Effector memory CD8-positive, alpha-beta T cell (primary cell): ENCODE data around the gene MAN1A1.
A peak's percentile ranks its signal among the peaks of the same experiment; 100 is the strongest.

ENCODE experiments used
- ATAC-seq: fragments of 150-1000 bp; cut with Tn5 transposase; replicated peaks from 2 replicates; pipeline ENCODE4 v1.10.0; 2021; ENCODE audit warnings: mild to moderate bottlenecking, moderate library complexity
- DNase-seq, 3 experiments: peaks; one replicate each; pipeline ENCODE4 v3.0.0; 2021
- H3K27ac Mint-ChIP-seq, 2 donors: one replicate each; pipeline ENCODE4 v1.8.0; 2022; ENCODE audit warnings: mild to moderate bottlenecking in 2 of 2, mixed read lengths in 2 of 2, moderate library complexity in 2 of 2
- H3K27me3 Mint-ChIP-seq, 2 donors: one replicate each; pipeline ENCODE4 v1.8.0; 2022; ENCODE audit warnings: mixed read lengths in 2 of 2
- H3K36me3 Mint-ChIP-seq: one replicate; pipeline ENCODE4 v1.8.0; 2022; ENCODE audit warnings: mild to moderate bottlenecking, moderate library complexity, mixed read lengths; ENCODE audit not compliant: insufficient read depth
- H3K4me1 Mint-ChIP-seq, 2 donors: one replicate each; pipeline ENCODE4 v1.8.0; 2022; ENCODE audit warnings: low read depth in 2 of 2, mixed read lengths in 2 of 2
- H3K4me3 Mint-ChIP-seq, 2 donors: one replicate each; pipeline ENCODE4 v1.8.0; 2022; ENCODE audit warnings: mild to moderate bottlenecking in 2 of 2, mixed read lengths in 2 of 2, moderate library complexity in 2 of 2
- H3K9me3 Mint-ChIP-seq, 2 donors: one replicate each; pipeline ENCODE4 v1.8.0; 2022; ENCODE audit warnings: mixed read lengths in 2 of 2

Gene MAN1A1

GRCh38 chr6:119138906-119139541, 210.5 kb downstream of the MAN1A1 start:
- H3K4me3 Mint-ChIP-seq = no peak overlapping the region

GRCh38 chr6:119137194-119138072, 212.1 kb downstream of the MAN1A1 start:
- Mint-ChIP-seq H3K4me1 (peaks cover 3 to 4% of the 10 kb centered on the region in 2 donors), H3K36me3 (no peaks in the 10 kb centered on the region), H3K4me3 (no peak overlapping the region), H3K27me3 (peaks cover 0 to 2% of the 10 kb centered on the region in 2 donors), H3K27ac (no peak overlapping the region), H3K9me3 (no peaks in the 10 kb centered on the region)
- ATAC-seq (no peak), DNase-seq (no peak)

More at GRCh38 chr6:119138906-119139541, 210.5 kb downstream of the MAN1A1 start:
- Mint-ChIP-seq H3K27me3 (peaks cover 0 to 6% of the 10 kb centered on the region in 2 donors), H3K4me1 (peaks cover 3 to 4% of the 10 kb centered on the region in 2 donors), H3K9me3 (no peaks in the 10 kb centered on the region), H3K36me3 (no peaks in the 10 kb centered on the region), H3K27ac (peak overlapping the region; percentile 33 to 54)
- DNase-seq (no peak), ATAC-seq (peak; percentile 42)

GRCh38 chr6:119134752-119135151, 214.8 kb downstream of the MAN1A1 start:
- H3K4me3 Mint-ChIP-seq = no peak overlapping the region
- no peaks in the 10 kb centered on the region for H3K9me3 Mint-ChIP-seq
- DNase-seq = no peak
- ATAC-seq = no peak
- peaks cover 3 to 4% of the 10 kb centered on the region in 2 donors for H3K4me1 Mint-ChIP-seq
- no peaks in the 10 kb centered on the region for H3K27me3 Mint-ChIP-seq
- no peaks in the 10 kb centered on the region for H3K36me3 Mint-ChIP-seq
- no peak overlapping the region for H3K27ac Mint-ChIP-seq

- Mint-ChIP-seq H3K36me3 (no peaks in the 10 kb centered on the region), H3K4me1 (no peaks in the 10 kb centered on the region), H3K4me3 (no peak overlapping the region), H3K9me3 (no peaks in the 10 kb centered on the region), H3K27me3 (no peaks in the 10 kb centered on the region), H3K27ac (no peak overlapping the region)
- ATAC-seq (no peak), DNase-seq (no peak)
These were observed 216.2 kb downstream of the MAN1A1 start for GRCh38 chr6:119133400-119133799.

GRCh38 chr6:119132261-119132981, 217.1 kb downstream of the MAN1A1 start:
- Mint-ChIP-seq H3K4me3 (no peak overlapping the region), H3K9me3 (no peaks in the 10 kb centered on the region), H3K27ac (no peak overlapping the region), H3K27me3 (no peaks in the 10 kb centered on the region), H3K36me3 (no peaks in the 10 kb centered on the region), H3K4me1 (no peaks in the 10 kb centered on the region)
- no peak for DNase-seq
- ATAC-seq = no peak

GRCh38 chr6:119129968-119130484, 219.5 kb downstream of the MAN1A1 start:
- H3K4me3 Mint-ChIP-seq = no peak overlapping the region
- no peaks in the 10 kb centered on the region for H3K27me3 Mint-ChIP-seq
- no peaks in the 10 kb centered on the region for H3K9me3 Mint-ChIP-seq
- no peak overlapping the region for H3K27ac Mint-ChIP-seq
- DNase-seq (no peak), ATAC-seq (no peak)
- no peaks in the 10 kb centered on the region for H3K4me1 Mint-ChIP-seq
- no peaks in the 10 kb centered on the region for H3K36me3 Mint-ChIP-seq

GRCh38 chr6:119129148-119129967, 220.2 kb downstream of the MAN1A1 start:
- Mint-ChIP-seq H3K36me3 (no peaks in the 10 kb centered on the region), H3K27me3 (no peaks in the 10 kb centered on the region), H3K9me3 (no peaks in the 10 kb centered on the region), H3K27ac (no peak overlapping the region), H3K4me1 (no peaks in the 10 kb centered on the region), H3K4me3 (no peak overlapping the region)
- DNase-seq = peak; percentile 26 to 45 (median 44)
- peak; percentile 75 for ATAC-seq

- Mint-ChIP-seq H3K4me1 (no peaks in the 10 kb centered on the region), H3K4me3 (no peak overlapping the region), H3K9me3 (no peaks in the 10 kb centered on the region), H3K36me3 (no peaks in the 10 kb centered on the region), H3K27ac (no peak overlapping the region), H3K27me3 (no peaks in the 10 kb centered on the region)
- DNase-seq (no peak), ATAC-seq (no peak)
These were observed 221.2 kb downstream of the MAN1A1 start for GRCh38 chr6:119128252-119128912.

- ATAC-seq = no peak
- H3K9me3 Mint-ChIP-seq = no peaks in the 10 kb centered on the region
- no peak for DNase-seq
These were observed 221.9 kb downstream of the MAN1A1 start for GRCh38 chr6:119127627-119128026.

More at GRCh38 chr6:119127627-119128026, 221.9 kb downstream of the MAN1A1 start:
- Mint-ChIP-seq H3K27ac (no peak overlapping the region), H3K36me3 (peaks cover 2% of the 10 kb centered on the region), H3K27me3 (no peaks in the 10 kb centered on the region), H3K4me1 (no peaks in the 10 kb centered on the region), H3K4me3 (no peak overlapping the region)
